Lower lobe of right lung (tissue), 2 donors: ENCODE measurements around the gene CEP72. TPM values are rescaled to one million over a fixed set of nuclear protein-coding genes. Genes with fewer than 3 reads are reported as not detected.

ENCODE experiments used
- ATAC-seq, 2 donors: fragments of 200-7000 bp; cut with Tn5 transposase; one replicate each; pipeline ENCODE4 v1.9.1; 2020 to 2022; ENCODE audit warnings: mild to moderate bottlenecking in 2 of 2, moderate library complexity in 2 of 2
- DNase-seq: peaks from one replicate; pipeline ENCODE4 v3.0.0-alpha.2; 2020
- H3K27ac ChIP-seq: fragments of 200-600 bp; one replicate; pipeline ENCODE4 v1.8.0; 2022
- H3K27me3 ChIP-seq: fragments of 200-600 bp; one replicate; pipeline ENCODE4 v1.8.0; 2022; ENCODE audit warnings: low read depth
- H3K36me3 ChIP-seq: fragments of 200-600 bp; one replicate; pipeline ENCODE4 v1.8.0; 2022; ENCODE audit warnings: mild to moderate bottlenecking
- H3K4me1 ChIP-seq: fragments of 200-600 bp; one replicate; pipeline ENCODE4 v1.8.0; 2022
- H3K4me3 ChIP-seq: fragments of 200-600 bp; one replicate; pipeline ENCODE4 v1.8.0; 2022; ENCODE audit warnings: mild to moderate bottlenecking
- H3K9me3 ChIP-seq: fragments of 200-600 bp; one replicate; pipeline ENCODE4 v1.8.0; 2022
- CTCF ChIP-seq: fragments of 200-600 bp; IDR thresholded peaks from one replicate; pipeline ENCODE4 v1.8.0; 2022; ENCODE audit warnings: antibody characterized with exemption, mild to moderate bottlenecking
- intact Hi-C: fragments of 100-400 bp; cut with DNase I; formaldehyde crosslinking; loops from one replicate; pipeline ENCODE4 v1.11.0; 2022
- total RNA-seq: library from RNA; stranded (reverse); fragmentation: NEBNext Ultra II Directional; extraction: Animal tissue kit (Norgen Biotek cat#: 25700); gene quantifications from one replicate; pipeline ENCODE4 v1.2.1, GENCODE V29; 2021
- donor health status: DM: no; HTN: yes; CAD: no; lungs with severe emphysema.

Gene CEP72
- total RNA-seq, 1 donor from 2014 or later: 10.6 TPM

- Histone ChIP-seq H3K4me3 (peak overlapping the region; percentile 19), H3K4me1 (peaks cover 35% of the 10 kb centered on the region), H3K9me3 (no peaks in the 10 kb centered on the region), H3K27me3 (no peaks in the 10 kb centered on the region), H3K36me3 (no peaks in the 10 kb centered on the region), H3K27ac (peak overlapping the region; percentile 68)
- intact Hi-C loops: no loop called here
- ATAC-seq (no peak), DNase-seq (peak; percentile 42)
- TF ChIP-seq CTCF: no peak
Observed at GRCh38 chr5:673161-673830, 61.2 kb downstream of the CEP72 start.

- Histone ChIP-seq H3K27me3 (no peaks in the 10 kb centered on the region), H3K9me3 (no peaks in the 10 kb centered on the region), H3K27ac (peak overlapping the region; percentile 68), H3K36me3 (no peaks in the 10 kb centered on the region), H3K4me3 (no peak overlapping the region), H3K4me1 (peaks cover 35% of the 10 kb centered on the region)
- DNase-seq: peak; percentile 51
- no peak for ATAC-seq
- intact Hi-C loops: no loop called here
- TF ChIP-seq CTCF: no peak
Observed at GRCh38 chr5:673831-674629, 61.9 kb downstream of the CEP72 start.

DNA sequence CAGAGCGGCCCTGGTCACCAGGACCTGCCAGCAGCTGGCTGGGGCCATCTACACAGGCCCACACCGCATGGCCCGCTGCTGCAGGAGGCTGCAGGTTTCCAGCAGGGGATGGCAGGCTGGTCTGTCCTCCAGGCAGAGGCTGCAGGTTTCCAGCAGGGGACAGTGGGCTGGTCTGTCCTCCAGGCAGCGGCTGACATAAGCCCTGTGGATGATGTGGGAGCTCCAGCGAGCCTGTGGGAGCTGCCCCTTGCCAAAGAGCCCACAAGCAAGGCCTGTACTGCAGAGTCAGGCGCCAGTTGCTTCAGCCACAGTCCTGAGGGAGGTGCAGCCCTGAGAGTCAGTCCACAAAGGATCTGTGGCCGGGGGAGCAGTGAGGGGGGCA is 62.5 kb downstream of the CEP72 start:
- ATAC-seq (no peak), DNase-seq (no peak)
- H3K9me3 ChIP-seq: no peaks in the 10 kb centered on the region
- H3K4me3 ChIP-seq: no peak overlapping the region
- no peak for TF ChIP-seq CTCF
- no peaks in the 10 kb centered on the region for H3K27me3 ChIP-seq
- H3K4me1 ChIP-seq: peaks cover 35% of the 10 kb centered on the region
- intact Hi-C loops: no loop called here
- no peak overlapping the region for H3K27ac ChIP-seq
- H3K36me3 ChIP-seq: no peaks in the 10 kb centered on the region

DNA sequence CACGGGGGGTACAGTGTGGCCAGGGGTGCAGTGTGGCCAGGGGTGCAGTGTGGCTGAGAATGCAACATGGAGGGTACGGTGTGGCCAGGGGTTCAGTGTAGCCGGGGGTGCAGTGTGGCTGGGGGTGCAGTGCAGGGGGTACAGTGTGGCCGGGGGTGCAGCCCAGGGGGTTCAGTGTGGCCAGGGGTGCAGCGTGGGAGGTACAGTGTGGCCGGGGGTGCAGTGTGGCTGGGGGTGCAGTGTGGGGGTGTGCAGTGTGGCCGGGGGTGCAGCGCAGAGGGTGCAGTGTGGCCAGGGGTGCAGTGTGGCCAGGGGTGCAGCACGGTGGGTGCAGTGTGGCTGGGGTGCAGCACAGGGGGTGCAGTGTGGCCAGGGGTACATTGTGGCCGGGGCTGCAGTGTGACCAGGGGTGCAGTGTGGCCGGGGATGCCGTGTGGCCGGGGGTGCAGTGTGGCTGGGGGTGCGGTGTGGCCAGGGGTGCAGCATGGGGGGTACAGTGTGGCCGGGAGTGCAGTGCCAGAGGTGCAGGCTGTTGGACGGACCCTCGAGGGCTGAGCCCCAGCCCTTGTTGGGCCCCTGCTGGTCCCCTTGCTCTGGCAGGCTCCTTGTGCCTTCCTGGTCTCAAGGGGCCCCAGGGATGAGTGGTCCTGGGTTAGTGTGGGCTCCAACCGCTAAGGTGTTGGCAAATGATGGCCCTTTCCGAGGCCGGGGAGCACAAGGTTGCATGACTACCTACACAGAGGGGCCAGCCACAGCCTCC is 63.2 kb downstream of the CEP72 start:
- Histone ChIP-seq H3K27ac (no peak overlapping the region), H3K27me3 (no peaks in the 10 kb centered on the region), H3K4me1 (peaks cover 35% of the 10 kb centered on the region), H3K4me3 (no peak overlapping the region), H3K36me3 (no peaks in the 10 kb centered on the region), H3K9me3 (no peaks in the 10 kb centered on the region)
- ATAC-seq (no peak), DNase-seq (no peak)
- intact Hi-C loops: no loop called here
- TF ChIP-seq CTCF: no peak

DNA sequence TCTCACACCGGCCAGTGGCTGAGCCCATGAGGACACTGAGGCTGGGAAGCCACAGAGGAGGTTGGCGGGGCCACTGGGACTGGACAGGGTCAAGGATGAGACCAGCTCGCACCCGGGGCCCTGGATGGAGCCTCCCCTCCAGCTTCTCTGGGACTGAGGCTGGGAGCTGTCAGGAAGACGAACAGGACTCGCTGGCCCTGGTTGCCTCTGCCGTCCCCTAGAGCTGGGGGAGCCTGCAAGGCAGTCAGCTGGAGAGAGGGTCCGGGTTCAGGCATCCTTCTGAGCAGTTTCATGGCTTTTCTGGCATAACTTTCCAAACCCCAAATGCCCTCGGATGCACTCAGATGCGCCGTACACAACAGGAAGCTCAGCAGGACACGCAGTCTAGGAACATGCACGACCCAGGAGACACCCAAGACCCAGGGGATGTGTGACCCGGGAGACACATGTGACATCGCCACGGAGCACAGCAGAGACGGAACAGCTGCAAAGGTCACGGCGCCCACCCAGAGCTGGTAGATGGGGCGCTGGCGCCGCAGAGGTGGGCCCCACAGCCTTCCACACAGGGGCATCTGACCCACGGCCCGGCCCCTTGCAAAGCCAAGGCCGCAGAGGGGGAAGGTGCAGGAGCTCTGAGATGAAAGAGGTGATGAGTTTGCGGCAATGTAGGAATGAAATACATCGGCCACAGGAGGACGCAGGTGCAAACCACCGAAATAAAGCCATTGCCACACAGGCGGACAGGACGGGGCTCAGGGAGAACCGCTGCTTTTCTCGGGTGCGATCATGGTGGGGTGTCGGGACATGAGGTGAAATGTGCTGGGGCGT is 63.9 kb downstream of the CEP72 start:
- ATAC-seq (no peak), DNase-seq (peak; percentile 47)
- H3K4me1 ChIP-seq: peaks cover 35% of the 10 kb centered on the region
- no peak for TF ChIP-seq CTCF
- no peaks in the 10 kb centered on the region for H3K27me3 ChIP-seq
- intact Hi-C loops: no loop called here
- no peak overlapping the region for H3K27ac ChIP-seq
- no peak overlapping the region for H3K4me3 ChIP-seq
- H3K36me3 ChIP-seq: no peaks in the 10 kb centered on the region
- no peaks in the 10 kb centered on the region for H3K9me3 ChIP-seq
